PC-3 (cell line): ENCODE measurements around the gene OR2A12.

Source experiments
- EZH2 ChIP-seq: fragments of 300-600 bp; sonication (generic); IDR thresholded peaks from one replicate; pipeline ENCODE4 v1.6.1; 2017; ENCODE audit warnings: antibody characterized with exemption, mild to moderate bottlenecking, low read length; ENCODE audit not compliant: unreplicated experiment
- TF ChIP-seq, protein P1 (sequence below): fragments of 300-600 bp; sonication (generic); conservative IDR thresholded peaks from 2 replicates; pipeline ENCODE4 v1.5.1; 2017; ENCODE audit warnings: antibody characterized with exemption, low read depth, mild to moderate bottlenecking, low read length

DNA sequence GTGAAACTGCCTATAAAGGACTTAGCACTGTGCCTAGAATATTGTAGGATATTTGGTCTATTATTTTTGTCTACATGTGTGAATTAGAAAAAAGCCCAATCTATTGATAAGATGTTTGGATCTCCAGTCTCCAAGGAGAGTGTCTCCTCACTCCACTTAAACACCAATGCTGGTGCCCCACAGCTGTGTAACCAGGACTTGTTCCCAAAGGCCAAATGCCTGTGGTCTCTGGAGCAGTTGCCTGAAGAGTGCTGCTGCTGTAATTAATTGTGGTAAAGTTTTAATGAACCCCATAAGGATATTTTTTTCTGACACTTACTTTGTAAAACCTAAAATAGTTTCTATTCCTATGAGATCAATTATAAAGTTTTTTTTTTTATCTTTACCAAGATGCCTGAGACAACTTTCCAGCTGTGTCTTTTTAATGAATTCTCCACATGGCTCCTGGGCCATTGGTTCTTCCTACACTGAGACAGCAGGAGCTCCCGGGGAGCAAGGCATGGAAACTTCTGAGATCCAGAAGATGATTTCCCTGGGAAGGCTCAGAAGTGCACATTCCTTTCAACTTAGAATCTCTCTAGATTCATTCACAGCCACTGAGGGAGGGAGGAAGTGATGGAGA, 48.6 kb upstream of the OR2A12 start:
- TF ChIP-seq, protein P1, sequence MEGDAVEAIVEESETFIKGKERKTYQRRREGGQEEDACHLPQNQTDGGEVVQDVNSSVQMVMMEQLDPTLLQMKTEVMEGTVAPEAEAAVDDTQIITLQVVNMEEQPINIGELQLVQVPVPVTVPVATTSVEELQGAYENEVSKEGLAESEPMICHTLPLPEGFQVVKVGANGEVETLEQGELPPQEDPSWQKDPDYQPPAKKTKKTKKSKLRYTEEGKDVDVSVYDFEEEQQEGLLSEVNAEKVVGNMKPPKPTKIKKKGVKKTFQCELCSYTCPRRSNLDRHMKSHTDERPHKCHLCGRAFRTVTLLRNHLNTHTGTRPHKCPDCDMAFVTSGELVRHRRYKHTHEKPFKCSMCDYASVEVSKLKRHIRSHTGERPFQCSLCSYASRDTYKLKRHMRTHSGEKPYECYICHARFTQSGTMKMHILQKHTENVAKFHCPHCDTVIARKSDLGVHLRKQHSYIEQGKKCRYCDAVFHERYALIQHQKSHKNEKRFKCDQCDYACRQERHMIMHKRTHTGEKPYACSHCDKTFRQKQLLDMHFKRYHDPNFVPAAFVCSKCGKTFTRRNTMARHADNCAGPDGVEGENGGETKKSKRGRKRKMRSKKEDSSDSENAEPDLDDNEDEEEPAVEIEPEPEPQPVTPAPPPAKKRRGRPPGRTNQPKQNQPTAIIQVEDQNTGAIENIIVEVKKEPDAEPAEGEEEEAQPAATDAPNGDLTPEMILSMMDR: no peak
- no peak for TF ChIP-seq EZH2
